SH-SY5Y (cell line): Measurements from ENCODE around the gene RIC8B.

Experiments used
- GATA2 ChIP-seq: IDR thresholded peaks from 2 replicates; pipeline ENCODE4 v1.6.1; 2011; ENCODE audit warnings: mild to moderate bottlenecking, low read depth, low read length
- GATA3 ChIP-seq: IDR thresholded peaks from 2 replicates; pipeline ENCODE4 v1.6.1; 2011; ENCODE audit warnings: low read depth, mild to moderate bottlenecking, low read length, moderate library complexity

DNA sequence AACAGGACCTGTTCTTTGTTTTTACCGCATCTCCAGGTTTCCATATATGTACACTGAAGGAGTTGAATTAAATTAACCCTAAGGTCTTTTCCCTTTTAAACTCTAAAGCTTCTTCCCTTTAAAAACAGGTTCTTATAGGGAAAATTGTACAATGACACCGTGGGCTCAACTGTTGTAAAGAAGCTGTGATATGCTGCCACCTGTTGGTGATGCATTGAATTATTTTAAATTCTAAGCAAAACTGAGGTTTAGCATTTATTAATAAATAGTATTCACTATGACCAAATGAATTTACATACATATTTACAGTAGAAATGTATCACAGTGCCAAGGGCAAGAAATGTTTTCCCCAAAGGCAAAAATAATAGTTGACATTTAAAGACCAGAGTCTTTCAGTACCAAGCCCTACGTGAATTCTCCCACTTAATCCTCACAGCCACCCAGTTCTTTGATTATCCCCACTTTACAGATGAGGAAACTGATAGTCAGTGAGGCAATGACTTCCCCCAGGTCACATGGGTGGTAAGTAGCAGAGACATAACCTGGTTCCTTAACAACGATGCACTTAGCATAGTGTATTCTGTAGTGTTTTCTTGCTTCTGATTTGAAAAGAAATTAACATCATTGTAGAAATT, 145.5 kb downstream of the RIC8B start:
- TF ChIP-seq GATA2 (no peak), GATA3 (no peak)
